Measurements from ENCODE around the gene UNC119B. TPM values are rescaled to one million over a fixed set of nuclear protein-coding genes. Genes with fewer than 3 reads are reported as not detected.

The UNC119B gene
- total and polyA plus RNA-seq, 7 donors = 4.3 to 10.9 (median 8.2) TPM

DNA sequence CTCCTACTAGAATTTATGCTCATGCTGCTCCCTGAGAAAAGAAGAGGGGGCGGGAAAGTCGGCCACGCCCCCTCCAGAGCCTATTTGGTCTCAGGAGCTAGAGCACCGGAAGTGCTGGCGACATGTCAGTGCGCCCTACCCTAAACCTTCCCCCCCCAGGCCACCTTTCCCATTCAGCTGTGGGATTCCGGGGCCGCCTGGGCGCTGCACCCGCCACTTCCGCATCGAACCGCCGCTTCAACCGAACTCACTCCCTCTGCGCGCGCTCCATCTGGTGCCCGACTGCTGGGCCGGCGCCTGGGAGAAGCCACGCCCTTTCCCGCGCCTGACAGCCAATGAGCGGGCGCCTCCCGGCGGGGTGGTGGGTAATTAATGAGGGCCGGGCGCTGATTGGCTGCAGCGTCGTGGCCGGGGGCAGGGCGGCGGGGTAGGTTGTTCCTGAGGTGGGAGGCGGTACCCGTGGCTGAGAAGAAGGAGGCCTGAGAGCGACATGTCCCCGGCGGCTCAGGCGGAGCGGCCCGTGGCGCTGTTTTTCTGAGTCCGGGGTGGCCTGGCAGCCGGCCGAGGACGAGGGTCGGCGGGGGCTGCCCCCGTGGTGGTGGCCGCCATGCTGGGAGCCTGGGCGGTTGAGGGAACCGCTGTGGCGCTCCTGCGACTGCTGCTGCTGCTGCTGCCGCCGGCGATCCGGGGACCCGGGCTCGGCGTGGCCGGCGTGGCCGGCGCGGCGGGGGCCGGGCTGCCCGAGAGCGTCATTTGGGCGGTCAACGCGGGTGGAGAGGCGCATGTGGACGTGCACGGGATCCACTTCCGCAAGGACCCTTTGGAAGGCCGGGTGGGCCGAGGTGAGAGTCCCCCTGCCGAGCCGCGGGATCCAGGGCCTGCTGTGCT is 23.3 kb upstream of the UNC119B start, which contains the start of gene MLEC:
Gene MLEC (plus strand): TSS at position 460 of the 888 bp plus-strand sequence. CDS start 148 bp downstream, at position 608.
- 0 to 1% (median 0%) methylated on average over 64 to 84 of the region's 84 CpGs for WGBS, 3 donors
- intact Hi-C loops (cut with DNase I) = loop anchor here in 1 of 2 donors (5.0 to 10.0 kb wide), 2 partner anchors 40 to 242 kb away; partner anchors contain the start of genes GATC and TRIAP1
- TF ChIP-seq, protein P1, sequence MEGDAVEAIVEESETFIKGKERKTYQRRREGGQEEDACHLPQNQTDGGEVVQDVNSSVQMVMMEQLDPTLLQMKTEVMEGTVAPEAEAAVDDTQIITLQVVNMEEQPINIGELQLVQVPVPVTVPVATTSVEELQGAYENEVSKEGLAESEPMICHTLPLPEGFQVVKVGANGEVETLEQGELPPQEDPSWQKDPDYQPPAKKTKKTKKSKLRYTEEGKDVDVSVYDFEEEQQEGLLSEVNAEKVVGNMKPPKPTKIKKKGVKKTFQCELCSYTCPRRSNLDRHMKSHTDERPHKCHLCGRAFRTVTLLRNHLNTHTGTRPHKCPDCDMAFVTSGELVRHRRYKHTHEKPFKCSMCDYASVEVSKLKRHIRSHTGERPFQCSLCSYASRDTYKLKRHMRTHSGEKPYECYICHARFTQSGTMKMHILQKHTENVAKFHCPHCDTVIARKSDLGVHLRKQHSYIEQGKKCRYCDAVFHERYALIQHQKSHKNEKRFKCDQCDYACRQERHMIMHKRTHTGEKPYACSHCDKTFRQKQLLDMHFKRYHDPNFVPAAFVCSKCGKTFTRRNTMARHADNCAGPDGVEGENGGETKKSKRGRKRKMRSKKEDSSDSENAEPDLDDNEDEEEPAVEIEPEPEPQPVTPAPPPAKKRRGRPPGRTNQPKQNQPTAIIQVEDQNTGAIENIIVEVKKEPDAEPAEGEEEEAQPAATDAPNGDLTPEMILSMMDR (IDR thresholded peaks at IDR 0.05) = no peak
- Histone ChIP-seq H3K4me3 (peak within 1 kb of the TSS; percentile 96), H3K27ac (peak within 1 kb of the TSS; percentile 95), H3K27me3 (ENCODE audit: insufficient read depth in 3 of 3, low read length in 2 of 3) (no peaks in the 10 kb centered on the region), H3K36me3 (ENCODE audit: insufficient read depth in 1 of 2, low read depth in 1 of 2) (no peaks in the 10 kb centered on the region), H3K9me3 (no peaks in the 10 kb centered on the region), H3K4me1 (peaks cover 37% of the 10 kb centered on the region)
- peak; percentile 91 to 92 (median 92) for ATAC-seq
- peak; percentile 99 for DNase-seq

DNA sequence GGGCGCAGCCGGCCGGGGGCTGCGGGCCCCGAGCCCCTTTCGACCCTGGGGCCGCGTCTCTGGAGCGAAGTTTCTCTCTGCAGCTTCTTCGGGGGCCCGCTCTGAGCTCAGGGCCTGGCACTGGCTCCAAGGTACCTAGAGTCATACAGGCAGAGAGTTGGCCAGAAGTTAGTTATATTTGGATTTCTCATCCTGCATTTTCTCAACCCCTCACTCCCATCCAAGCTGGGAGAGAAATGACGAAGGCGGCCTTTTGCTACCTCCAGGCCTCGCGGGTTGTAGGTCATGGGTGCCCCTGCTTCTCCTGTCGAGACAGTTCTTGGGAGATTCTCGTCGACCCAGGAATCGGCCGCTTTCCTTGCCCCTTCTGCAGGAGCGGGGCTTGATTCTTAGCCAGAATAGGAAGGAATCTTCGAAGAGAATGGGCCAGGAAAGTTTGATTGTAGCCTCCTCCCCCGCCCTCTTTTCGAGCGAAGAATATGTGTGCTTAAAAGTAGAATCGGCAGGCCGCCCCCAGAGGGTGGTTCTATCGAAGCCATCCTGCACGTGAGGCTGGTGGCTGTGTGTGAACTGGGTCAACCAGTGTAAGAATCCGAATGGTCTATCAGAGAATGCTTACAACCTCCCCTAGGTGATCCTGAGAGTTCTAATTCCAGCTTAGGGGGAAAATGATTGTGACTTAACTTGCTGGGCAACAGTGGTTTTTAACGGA is 22.5 kb upstream of the UNC119B start:
- intact Hi-C loops (cut with DNase I) = loop anchor here (2.0 to 10.0 kb wide), 3 partner anchors 23 to 243 kb away; partner anchors contain the start of genes GATC (in 1 of the 2), TRIAP1 (in 1 of the 2) and UNC119B (in 1 of the 2)
- ATAC-seq (no peak), DNase-seq (peak in 1 of 2 donors; percentile 58)
- Histone ChIP-seq H3K9me3 (no peaks in the 10 kb centered on the region), H3K27me3 (ENCODE audit: insufficient read depth in 3 of 3, low read length in 2 of 3) (no peaks in the 10 kb centered on the region), H3K4me1 (peaks cover 45% of the 10 kb centered on the region), H3K4me3 (peak overlapping the region; percentile 96), H3K27ac (peak overlapping the region; percentile 95), H3K36me3 (ENCODE audit: insufficient read depth in 1 of 2, low read depth in 1 of 2) (no peaks in the 10 kb centered on the region)
- WGBS, 3 donors = 1% methylated on average over 23 to 31 of the region's 31 CpGs
- TF ChIP-seq, protein P1 (IDR thresholded peaks at IDR 0.05) = no peak

GRCh38 chr12:120688527-120689071 is 21.7 kb upstream of the UNC119B start:
- TF ChIP-seq, protein P1 (IDR thresholded peaks at IDR 0.05) = no peak
- no peaks in the 10 kb centered on the region for H3K9me3 ChIP-seq
- peak overlapping the region; percentile 96 for H3K4me3 ChIP-seq
- H3K27ac ChIP-seq = peak overlapping the region; percentile 95
- no peaks in the 10 kb centered on the region for H3K27me3 ChIP-seq (ENCODE audit: insufficient read depth in 3 of 3, low read length in 2 of 3)
- intact Hi-C loops (cut with DNase I) = loop anchor here (2.0 to 10.0 kb wide), 3 partner anchors 22 to 244 kb away; partner anchors contain the start of genes GATC (in 1 of the 2), TRIAP1 (in 1 of the 2) and UNC119B (in 1 of the 2)
- no peak for ATAC-seq
- DNase-seq = no peak
- H3K36me3 ChIP-seq (ENCODE audit: insufficient read depth in 1 of 2, low read depth in 1 of 2) = no peaks in the 10 kb centered on the region
- peaks cover 51% of the 10 kb centered on the region for H3K4me1 ChIP-seq
- WGBS, 3 donors = 8 to 17% (median 12%) methylated on average over 6 of the region's 6 CpGs

DNA sequence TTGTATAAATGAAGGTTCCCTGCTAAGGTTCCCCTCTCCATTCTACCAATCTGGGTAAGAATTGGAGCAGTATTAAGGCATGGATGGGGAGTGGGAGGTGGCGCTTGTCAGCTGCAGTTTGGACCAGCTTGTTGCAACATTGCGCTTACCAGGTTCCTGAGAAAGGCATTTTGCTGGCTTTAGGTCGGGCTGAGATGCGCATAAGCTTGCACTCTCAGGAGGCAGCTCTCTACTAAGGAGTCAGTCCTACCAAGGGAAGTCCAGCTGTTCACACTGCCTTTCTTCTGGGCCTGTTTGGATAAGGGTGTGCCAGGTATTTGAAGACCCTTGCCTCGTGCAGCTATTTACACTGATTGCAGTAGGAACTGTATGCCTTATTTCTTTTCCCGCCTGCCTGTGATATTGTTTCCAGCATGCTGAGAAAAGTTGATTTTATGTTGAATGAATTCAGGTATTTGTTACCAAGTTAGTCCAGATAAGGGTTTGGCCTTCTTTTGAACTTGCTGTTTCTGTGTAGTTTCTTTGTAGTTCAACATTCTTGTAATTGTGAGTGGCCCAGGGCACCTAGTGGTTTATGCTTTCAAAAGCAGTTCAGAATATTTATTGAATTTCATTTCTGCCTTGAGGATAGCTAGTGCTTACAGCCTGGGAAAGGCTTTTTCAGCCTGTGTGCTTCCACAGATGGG is 20.7 kb upstream of the UNC119B start:
- 42 to 61% (median 46%) methylated on average over 6 of the region's 6 CpGs for WGBS, 3 donors
- H3K27ac ChIP-seq = peak overlapping the region; percentile 60
- no peaks in the 10 kb centered on the region for H3K27me3 ChIP-seq (ENCODE audit: insufficient read depth in 3 of 3, low read length in 2 of 3)
- intact Hi-C loops (cut with DNase I) = loop anchor here (2.0 to 10.0 kb wide), 3 partner anchors 21 to 245 kb away; partner anchors contain the start of genes GATC (in 1 of the 2), TRIAP1 (in 1 of the 2) and UNC119B (in 1 of the 2)
- TF ChIP-seq, protein P1 (IDR thresholded peaks at IDR 0.05) = no peak
- H3K36me3 ChIP-seq (ENCODE audit: insufficient read depth in 1 of 2, low read depth in 1 of 2) = peaks cover 0 to 8% of the 10 kb centered on the region in 2 donors
- DNase-seq = no peak
- no peaks in the 10 kb centered on the region for H3K9me3 ChIP-seq
- peak overlapping the region; percentile 96 for H3K4me3 ChIP-seq
- no peak for ATAC-seq
- H3K4me1 ChIP-seq = peaks cover 60% of the 10 kb centered on the region
